ENCODE measurements around the gene ITGA7. TPM values are rescaled to one million over a fixed set of nuclear protein-coding genes. Genes with fewer than 3 reads are reported as not detected.
"Not testable (repeated sequence)": the region's sequence is repeated elsewhere in the genome, so short reads cannot be mapped to it uniquely, and the experiment has no call there.

Gene ITGA7
- total RNA-seq, 1 experiment from 2014 or later = 0.58 TPM

DNA sequence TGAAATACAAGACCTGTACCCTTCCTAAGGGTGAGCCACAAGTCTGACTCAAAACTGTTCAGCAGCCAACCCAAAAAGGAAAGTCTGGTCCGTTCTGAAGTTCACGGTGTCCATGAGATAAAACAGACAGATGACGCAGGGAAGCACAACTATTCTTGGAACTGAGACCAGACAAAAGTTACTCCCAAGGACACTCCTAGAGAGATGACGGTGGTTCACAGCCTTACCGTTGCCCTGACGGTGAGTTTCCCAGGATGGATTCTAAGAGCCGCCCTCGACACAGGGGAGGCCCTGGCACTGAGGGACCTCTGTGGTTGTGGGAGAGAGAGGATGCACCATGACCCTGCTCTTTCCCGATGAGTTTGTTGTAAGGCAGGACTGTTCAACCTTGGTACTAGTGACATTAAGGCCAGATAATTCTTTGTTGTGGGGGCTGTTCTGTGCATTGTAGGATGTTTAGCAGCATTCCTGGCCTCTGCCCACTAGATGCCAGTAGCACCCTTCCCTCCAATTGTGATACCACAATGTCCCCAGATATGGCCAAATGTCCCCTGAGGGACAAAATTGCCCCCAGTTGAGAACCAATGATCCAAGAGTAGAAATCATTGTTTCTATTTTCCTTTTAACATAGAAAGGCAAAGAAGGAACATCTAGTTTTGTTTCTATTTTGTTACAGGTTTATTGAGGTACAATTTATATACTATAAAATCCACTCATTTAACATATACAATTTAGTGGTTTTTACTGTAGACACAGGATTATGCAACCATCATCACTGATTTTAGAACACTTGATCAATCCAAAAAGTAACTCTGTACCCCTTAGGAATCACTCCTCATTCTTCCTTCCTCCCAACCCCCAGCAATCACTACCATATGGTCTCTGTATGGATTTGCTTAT lies 48.0 kb downstream of the ITGA7 start:
- in situ Hi-C loops (cut with HindIII; ENCODE audit: low sequenced_read_pairs) = no loop called here
- DNase-seq (ENCODE audit: low spot score) = peak; percentile 32

DNA sequence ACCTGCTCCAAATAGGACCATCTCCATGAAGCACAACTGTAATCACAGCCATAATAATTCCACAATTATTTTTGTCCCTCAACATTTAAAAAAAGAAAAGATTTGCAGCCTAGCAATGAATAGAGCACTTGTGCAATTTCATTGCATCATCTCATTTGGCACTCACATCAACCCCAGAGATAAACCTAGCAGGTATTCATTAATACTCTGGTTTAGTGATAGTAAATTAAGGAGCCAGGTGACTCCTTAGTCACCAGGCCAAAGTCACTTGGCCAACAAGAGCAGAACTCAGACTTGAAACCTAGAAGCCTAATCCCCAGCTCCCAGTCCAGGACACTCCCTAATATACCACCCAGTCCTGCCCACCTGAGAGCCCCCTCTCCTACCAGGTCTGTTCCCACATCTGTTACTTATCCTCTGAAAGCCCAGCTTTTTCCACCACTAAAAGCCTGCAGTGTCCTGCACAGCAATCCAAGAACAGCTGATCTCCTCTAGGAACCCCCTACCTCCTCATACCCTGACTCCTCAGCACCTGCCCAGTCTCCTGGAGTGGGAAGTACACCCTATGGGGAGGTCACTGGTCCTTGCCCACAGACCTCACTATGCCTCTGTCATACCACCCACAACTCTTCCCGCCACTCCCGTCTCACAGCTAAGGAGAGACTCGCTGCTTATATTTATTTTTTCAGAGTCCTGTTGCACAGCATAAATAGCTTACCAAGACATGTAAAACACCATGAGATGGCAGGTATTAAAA lies 48.9 kb downstream of the ITGA7 start:
- DNase-seq (ENCODE audit: low spot score) = no peak
- in situ Hi-C loops (cut with HindIII; ENCODE audit: low sequenced_read_pairs) = no loop called here

- in situ Hi-C loops (cut with HindIII; ENCODE audit: low sequenced_read_pairs) = no loop called here
Measured at GRCh38 chr12:55658212-55658611, 49.5 kb downstream of the ITGA7 start.

DNA sequence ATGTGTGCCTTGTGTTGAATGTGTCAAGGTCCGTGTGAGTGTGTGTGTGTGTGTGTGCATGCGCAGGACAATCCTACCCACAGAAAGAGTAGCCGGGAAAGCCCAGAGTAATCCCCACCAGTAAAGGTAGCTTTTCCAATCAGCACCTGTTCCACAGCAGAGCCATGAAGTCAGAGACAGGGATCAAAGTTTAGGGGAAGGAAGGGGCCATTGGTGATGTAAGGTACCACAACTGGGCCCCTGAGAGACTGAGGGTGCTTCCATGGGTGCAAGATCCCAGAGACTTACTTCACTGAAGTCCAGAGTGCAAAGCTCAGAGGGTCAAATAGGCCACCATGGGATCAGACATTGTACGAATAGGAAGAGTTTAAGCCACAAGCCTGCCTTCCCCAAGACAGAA lies 50.5 kb downstream of the ITGA7 start:
- DNase-seq (ENCODE audit: low spot score) = no peak
- in situ Hi-C loops (cut with HindIII; ENCODE audit: low sequenced_read_pairs) = no loop called here

More at GRCh38 chr12:55658212-55658611, 49.5 kb downstream of the ITGA7 start:
- no peak for DNase-seq (ENCODE audit: low spot score)

DNA sequence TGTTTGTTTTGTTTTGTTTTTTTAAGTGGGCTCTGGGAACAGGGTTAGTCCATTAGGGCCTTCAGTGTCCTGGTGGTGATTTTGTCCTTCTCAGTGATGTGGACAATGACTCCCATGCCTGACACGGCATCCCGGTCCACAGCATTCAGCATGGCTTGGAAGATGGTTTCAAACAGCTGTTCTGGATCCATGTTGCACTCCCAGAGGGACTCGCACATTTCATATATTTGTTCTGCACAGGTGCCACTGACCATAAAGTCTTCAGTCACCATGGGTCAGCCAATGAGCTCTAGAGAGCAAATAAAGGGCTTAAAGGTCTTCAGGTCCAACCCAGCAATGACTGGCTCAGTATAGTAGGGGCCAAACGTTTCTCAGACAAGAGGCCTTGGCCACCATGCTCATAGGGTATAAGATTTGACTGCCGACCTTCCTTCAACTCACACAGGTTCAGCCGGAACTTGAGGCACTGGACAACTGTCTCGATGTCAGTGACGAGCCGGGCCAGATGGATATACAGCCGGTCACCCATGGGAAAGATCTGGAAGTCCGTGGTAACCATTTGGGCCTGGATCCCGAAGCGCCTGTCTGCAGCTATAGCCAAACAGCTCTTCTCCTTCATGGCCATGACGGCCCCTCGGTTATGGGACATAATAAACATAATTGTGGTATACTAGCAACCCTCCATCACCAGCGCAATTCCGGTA lies 53.0 kb downstream of the ITGA7 start:
- DNase-seq (ENCODE audit: low spot score) = no peak
- in situ Hi-C loops (cut with HindIII; ENCODE audit: low sequenced_read_pairs) = no loop called here

DNA sequence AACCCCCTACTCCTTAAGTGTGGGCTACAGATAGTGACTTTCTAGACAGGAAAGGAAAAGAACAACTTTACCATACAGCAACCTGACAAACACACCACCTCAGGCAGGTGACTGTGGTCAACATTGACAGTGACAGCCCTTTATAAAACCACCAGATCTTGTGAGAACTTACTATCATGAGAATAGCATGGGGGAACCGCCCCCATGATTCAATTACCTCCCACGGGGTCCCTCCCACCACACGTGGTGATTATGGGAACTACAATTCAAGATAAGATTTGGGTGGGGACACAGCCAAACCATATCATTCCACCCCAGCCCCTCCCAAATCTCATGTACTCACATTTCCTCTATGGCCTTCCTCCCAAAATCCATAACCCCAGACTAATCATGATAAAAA lies 54.7 kb downstream of the ITGA7 start:
- no peak for DNase-seq (ENCODE audit: low spot score)
- in situ Hi-C loops (cut with HindIII; ENCODE audit: low sequenced_read_pairs) = no loop called here

DNA sequence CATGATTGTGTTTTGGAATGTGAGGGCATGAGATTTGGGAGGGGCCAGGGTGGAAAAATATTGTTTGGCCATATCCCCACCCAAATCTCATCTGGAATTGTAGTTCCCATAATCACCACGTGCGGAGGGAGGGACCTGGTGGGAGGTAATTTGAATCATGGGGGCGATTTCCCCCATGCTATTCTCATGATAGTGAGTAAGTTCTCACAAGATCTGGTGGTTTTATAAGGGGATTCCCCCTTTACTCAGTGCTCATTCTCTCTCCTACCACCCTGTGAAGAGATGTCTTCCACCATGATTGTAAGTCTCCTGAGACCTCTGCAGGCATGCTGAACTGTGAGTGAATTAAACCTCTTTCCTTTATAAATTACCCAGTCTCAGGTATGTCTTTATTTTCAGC lies 55.4 kb downstream of the ITGA7 start:
- in situ Hi-C loops (cut with HindIII; ENCODE audit: low sequenced_read_pairs) = no loop called here

DNA sequence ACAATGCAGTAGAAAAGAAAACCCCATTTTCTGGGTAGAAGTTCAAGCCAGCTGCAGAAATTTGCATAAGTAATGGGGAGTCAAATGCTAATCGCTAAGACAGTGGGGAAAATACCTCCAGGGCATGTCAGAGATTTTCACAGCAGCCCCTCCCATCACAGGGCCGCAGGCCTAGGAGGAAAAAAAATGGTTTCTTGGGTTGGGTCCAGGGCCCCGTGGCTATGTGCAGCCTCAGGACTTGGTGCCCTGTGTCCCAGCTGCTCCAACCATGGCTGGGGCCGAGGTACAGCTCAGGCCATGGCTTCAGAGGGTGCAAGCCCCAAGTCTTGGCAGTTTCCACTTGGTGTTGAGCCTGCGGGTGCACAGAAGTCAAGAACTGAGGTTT lies 56.4 kb downstream of the ITGA7 start:
- DNase-seq (ENCODE audit: low spot score) = no peak
- in situ Hi-C loops (cut with HindIII; ENCODE audit: low sequenced_read_pairs) = no loop called here

More for the DNA sequence above, 55.4 kb downstream of the ITGA7 start:
- DNase-seq (ENCODE audit: low spot score) = no peak

- in situ Hi-C loops (cut with HindIII; ENCODE audit: low sequenced_read_pairs); DNase-seq (ENCODE audit: low spot score): not testable (repeated sequence)
Measured at GRCh38 chr12:55650620-55651298, 56.9 kb downstream of the ITGA7 start.

GRCh38 chr12:55647027-55647426 lies 60.7 kb downstream of the ITGA7 start:
- DNase-seq (ENCODE audit: low spot score) = no peak
- in situ Hi-C loops (cut with HindIII; ENCODE audit: low sequenced_read_pairs) = no loop called here

DNA sequence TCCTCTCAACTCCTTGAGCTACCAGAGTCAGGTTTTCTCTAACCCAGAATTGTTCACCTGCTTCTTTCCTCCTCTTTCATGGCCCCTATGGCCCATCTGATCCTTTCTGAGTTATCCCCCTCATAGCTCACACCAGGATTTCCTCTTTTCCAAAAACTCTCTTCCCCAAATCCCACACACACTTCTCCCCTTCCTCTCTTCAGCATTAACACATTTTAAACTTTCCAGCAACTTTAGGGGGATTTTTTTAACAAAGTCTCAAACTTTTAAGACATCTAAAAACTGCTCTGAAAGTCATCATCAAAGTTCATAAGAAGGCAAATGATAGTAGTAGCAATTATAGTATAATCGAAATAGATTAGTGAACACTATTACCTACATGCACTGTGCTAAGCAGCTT lies 63.1 kb downstream of the ITGA7 start:
- in situ Hi-C loops (cut with HindIII; ENCODE audit: low sequenced_read_pairs) = no loop called here
- no peak for DNase-seq (ENCODE audit: low spot score)

- DNase-seq (ENCODE audit: low spot score) = no peak
- in situ Hi-C loops (cut with HindIII; ENCODE audit: low sequenced_read_pairs) = no loop called here
Measured at GRCh38 chr12:55642669-55643068, 65.0 kb downstream of the ITGA7 start.

DNA sequence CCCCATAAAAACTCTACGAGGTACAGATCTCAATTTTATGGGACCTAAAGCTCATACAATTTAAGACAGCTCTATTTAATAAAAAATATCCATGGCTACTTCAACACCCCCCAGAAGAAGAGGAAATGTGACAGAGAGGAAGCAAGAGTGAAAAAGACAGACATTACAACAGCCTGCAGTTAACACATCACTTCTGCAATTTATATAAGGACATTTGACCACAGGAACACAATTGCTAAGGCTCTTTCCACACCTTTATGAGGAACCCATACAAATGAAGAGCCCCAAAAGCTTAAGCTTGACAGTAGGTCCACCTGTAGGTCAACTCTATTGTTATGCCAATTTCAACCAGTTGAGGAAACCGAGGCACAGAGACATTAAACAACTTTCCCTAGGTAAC lies 65.4 kb downstream of the ITGA7 start:
- in situ Hi-C loops (cut with HindIII; ENCODE audit: low sequenced_read_pairs) = no loop called here
- no peak for DNase-seq (ENCODE audit: low spot score)

- DNase-seq (ENCODE audit: low spot score) = no peak
- in situ Hi-C loops (cut with HindIII; ENCODE audit: low sequenced_read_pairs) = no loop called here
Measured at GRCh38 chr12:55641595-55641994, 66.1 kb downstream of the ITGA7 start.

DNA sequence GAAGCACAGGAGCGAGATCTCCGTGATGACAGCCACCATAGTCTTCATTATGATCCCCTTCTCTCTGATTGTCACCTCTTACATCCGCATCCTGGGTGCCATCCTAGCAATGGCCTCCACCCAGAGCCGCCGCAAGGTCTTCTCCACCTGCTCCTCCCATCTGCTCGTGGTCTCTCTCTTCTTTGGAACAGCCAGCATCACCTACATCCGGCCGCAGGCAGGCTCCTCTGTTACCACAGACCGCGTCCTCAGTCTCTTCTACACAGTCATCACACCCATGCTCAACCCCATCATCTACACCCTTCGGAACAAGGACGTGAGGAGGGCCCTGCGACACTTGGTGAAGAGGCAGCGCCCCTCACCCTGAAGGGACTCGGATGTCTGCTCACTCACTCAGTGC lies 70.2 kb downstream of the ITGA7 start:
- DNase-seq (ENCODE audit: low spot score) = no peak
- in situ Hi-C loops (cut with HindIII; ENCODE audit: low sequenced_read_pairs) = no loop called here

- in situ Hi-C loops (cut with HindIII; ENCODE audit: low sequenced_read_pairs) = no loop called here
- no peak for DNase-seq (ENCODE audit: low spot score)
Measured at GRCh38 chr12:55636853-55637252, 70.9 kb downstream of the ITGA7 start, which contains the start of gene OR10P1. OR10P1 (plus strand) TSS chr12:55636892; CDS start chr12:55636892, 0 bp downstream.

DNA sequence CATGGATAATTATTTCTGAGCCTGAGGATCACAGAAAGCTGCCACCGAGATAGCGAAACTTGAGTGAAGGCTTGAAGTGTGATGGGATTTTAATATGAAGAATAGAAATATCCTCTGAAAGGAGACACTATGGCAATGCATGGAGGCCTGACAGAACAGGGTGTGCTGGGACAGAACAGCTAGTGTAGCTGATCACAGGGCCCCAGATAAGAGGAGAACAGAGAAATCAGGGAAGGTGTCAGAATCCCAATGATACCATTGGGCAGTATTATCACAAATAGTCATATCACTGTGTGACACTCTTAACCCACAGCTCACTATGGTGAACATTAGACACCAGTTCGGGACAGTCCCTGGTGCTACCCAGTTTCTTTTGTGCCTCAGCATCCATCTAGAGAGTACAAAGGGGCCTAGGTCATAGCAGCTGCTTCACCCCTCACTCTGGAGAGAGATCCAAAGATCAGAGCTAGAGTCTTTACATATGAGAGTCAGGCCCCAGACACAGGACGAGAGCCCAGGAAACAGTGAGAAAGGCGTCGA lies 71.5 kb downstream of the ITGA7 start:
- DNase-seq (ENCODE audit: low spot score) = no peak
- in situ Hi-C loops (cut with HindIII; ENCODE audit: low sequenced_read_pairs) = no loop called here
